ENCODE measurements around the gene JMJD1C. TPM values are rescaled to one million over a fixed set of nuclear protein-coding genes. Genes with fewer than 3 reads are reported as not detected.
A peak's percentile ranks its signal among the peaks of the same experiment; 100 is the strongest.

Gene JMJD1C
- polyA plus RNA-seq, 2 of the 4 experiments (the other 2 are of a cell fraction): 15.9 to 47.2 TPM

- Histone ChIP-seq H3K4me1 (peaks cover 8% of the 10 kb centered on the region; the same call in 1 of the 3 replicates), H3K4me3 (no peak overlapping the region), H3K4me2 (no peak overlapping the region), H3K9me3 (no peaks in the 10 kb centered on the region), H3K27ac (no peak overlapping the region)
- ChIA-PET CTCF (no interaction called here), POLR2A (no interaction called here)
- TF ChIP-seq GATA3 (IDR thresholded peaks at IDR 0.05; ENCODE audit: borderline replicate concordance) (no peak), MAZ (IDR thresholded peaks at IDR 0.05; ENCODE audit: borderline replicate concordance, low read depth, low read length) (no peak), FOSL2 (IDR thresholded peaks at IDR 0.05) (no peak), FOSL2 (CRISPR knock-in tag; IDR thresholded peaks at IDR 0.05) (no peak), CHD2 (IDR thresholded peaks at IDR 0.05; ENCODE audit: low read length, partially characterized antibody) (no peak), NR3C1 (IDR thresholded peaks at IDR 0.05) (no peak), MAFK (IDR thresholded peaks at IDR 0.05; ENCODE audit: partially characterized antibody) (peak; percentile 98), HMGXB4 (CRISPR knock-in tag; IDR thresholded peaks at IDR 0.05; ENCODE audit: borderline replicate concordance) (no peak)
- ATAC-seq (no peak), DNase-seq (ENCODE audit: low read depth in 1 of 2, low spot score in 1 of 2) (no peak), FAIRE-seq (no peak)
- WGBS (ENCODE audit: missing lambda C conversion rate): 89% methylated on average over 3 of the region's 3 CpGs
Observed at GRCh38 chr10:63281967-63282366, 183.8 kb downstream of the JMJD1C start.

GRCh38 chr10:63280386-63280785, 185.4 kb downstream of the JMJD1C start:
- POLR2A ChIA-PET: no interaction called here
- no peak for ATAC-seq
- Histone ChIP-seq H3K4me1 (no peaks in the 10 kb centered on the region), H3K9me3 (no peaks in the 10 kb centered on the region), H3K4me2 (no peak overlapping the region), H3K4me3 (no peak overlapping the region), H3K27ac (no peak overlapping the region)
- WGBS (ENCODE audit: missing lambda C conversion rate): 96% methylated on average over 6 of the region's 6 CpGs
- DNase-seq (ENCODE audit: low read depth in 1 of 2, low spot score in 1 of 2): no peak
- CTCF ChIA-PET: interaction anchor here (0.6 kb wide), 1 partner anchor 86 kb away, joined by 3 read pairs; no protein-coding TSS in a partner anchor
- FAIRE-seq: no peak
- TF ChIP-seq MAFK (IDR thresholded peaks at IDR 0.05; ENCODE audit: partially characterized antibody): peak; percentile 70
- TF ChIP-seq CEBPB (IDR thresholded peaks at IDR 0.05): no peak
- TF ChIP-seq ZFP36 (IDR thresholded peaks at IDR 0.05; ENCODE audit: borderline replicate concordance, partially characterized antibody): no peak
- no peak for TF ChIP-seq FOSB (CRISPR knock-in tag; IDR thresholded peaks at IDR 0.05)
- TF ChIP-seq SMC3 (IDR thresholded peaks at IDR 0.05): no peak
- TF ChIP-seq NFE2L2 (conservative IDR thresholded peaks at IDR 0.05; ENCODE audit: low read length): no peak

- POLR2A ChIA-PET: no interaction called here
- CTCF ChIA-PET: interaction anchor here (0.8 to 1.0 kb wide), 2 partner anchors 12 to 58 kb away, joined by 3 read pairs; no protein-coding TSS in a partner anchor
- no peaks in the 10 kb centered on the region for H3K9me3 ChIP-seq
- no peak overlapping the region for H3K4me2 ChIP-seq
- ATAC-seq (no peak), DNase-seq (ENCODE audit: low read depth in 1 of 2, low spot score in 1 of 2) (no peak), FAIRE-seq (no peak)
- H3K4me3 ChIP-seq: no peak overlapping the region
- peaks cover 8% of the 10 kb centered on the region; the same call in 1 of the 3 replicates for H3K4me1 ChIP-seq
- WGBS (ENCODE audit: missing lambda C conversion rate): 72% methylated on average over 3 of the region's 3 CpGs
- no peak overlapping the region for H3K27ac ChIP-seq
- TF ChIP-seq E2F6 (IDR thresholded peaks at IDR 0.05; ENCODE audit: borderline replicate concordance, low read depth): no peak
- TF ChIP-seq TP53 (CRISPR knock-in tag; IDR thresholded peaks at IDR 0.05): no peak
- no peak for TF ChIP-seq HOXB5 (CRISPR knock-in tag; IDR thresholded peaks at IDR 0.05)
- TF ChIP-seq RAD21 (conservative IDR thresholded peaks at IDR 0.05 in 1 of 2, IDR thresholded peaks at IDR 0.05 in 1 of 2): no peak
- TF ChIP-seq JUN (IDR thresholded peaks at IDR 0.05): no peak
- no peak for TF ChIP-seq FOSB (CRISPR knock-in tag; IDR thresholded peaks at IDR 0.05)
- TF ChIP-seq ELK1 (IDR thresholded peaks at IDR 0.05; ENCODE audit: low read depth, low read length): no peak
- no peak for TF ChIP-seq EHMT2 (IDR thresholded peaks at IDR 0.05; ENCODE audit: low read depth)
- TF ChIP-seq EP300 (IDR thresholded peaks at IDR 0.05): no peak
- no peak for TF ChIP-seq PBX3 (IDR thresholded peaks at IDR 0.05)
- no peak for TF ChIP-seq RNF2 (IDR thresholded peaks at IDR 0.05; ENCODE audit: borderline replicate concordance, low read depth)
- TF ChIP-seq USF2 (IDR thresholded peaks at IDR 0.05): no peak
- TF ChIP-seq JUNB (IDR thresholded peaks at IDR 0.05): no peak
- no peak for TF ChIP-seq CHD4 (IDR thresholded peaks at IDR 0.05; ENCODE audit: borderline replicate concordance)
Observed at GRCh38 chr10:63275094-63275493, 190.7 kb downstream of the JMJD1C start.
